Activated naive CD8-positive, alpha-beta T cell treated with anti-CD3 and anti-CD28 coated beads, Interleukin-2, amount 50 U/mL, for 24 hours (primary cell): ENCODE data around the gene CDC25A.
A peak's percentile ranks its signal among the peaks of the same experiment; 100 is the strongest.
"Not testable (repeated sequence)": the region's sequence is repeated elsewhere in the genome, so short reads cannot be mapped to it uniquely, and the experiment has no call there.

Experiments used
- ATAC-seq: fragments of 150-1000 bp; cut with Tn5 transposase; one replicate; pipeline ENCODE4 v1.10.0; 2021
- DNase-seq: peaks from one replicate; pipeline ENCODE4 v3.0.0; 2021
- H3K27ac Mint-ChIP-seq: one replicate; pipeline ENCODE4 v1.8.0; 2021; ENCODE audit warnings: mild to moderate bottlenecking, mixed read lengths
- H3K27me3 Mint-ChIP-seq: one replicate; pipeline ENCODE4 v1.8.0; 2021; ENCODE audit warnings: mixed read lengths
- H3K36me3 Mint-ChIP-seq: one replicate; pipeline ENCODE4 v1.8.0; 2021; ENCODE audit warnings: low read depth, mixed read lengths
- H3K4me1 Mint-ChIP-seq: one replicate; pipeline ENCODE4 v1.8.0; 2021; ENCODE audit warnings: mixed read lengths
- H3K4me3 Mint-ChIP-seq: one replicate; pipeline ENCODE4 v1.8.0; 2021; ENCODE audit warnings: mild to moderate bottlenecking, moderate library complexity, mixed read lengths
- H3K9me3 Mint-ChIP-seq: one replicate; pipeline ENCODE4 v1.8.0; 2021; ENCODE audit warnings: mixed read lengths

Gene CDC25A

GRCh38 chr3:48118928-48119327 is 69.3 kb downstream of the CDC25A start:
- H3K4me1 Mint-ChIP-seq, result no peaks in the 10 kb centered on the region
- no peaks in the 10 kb centered on the region for H3K27me3 Mint-ChIP-seq
- H3K36me3 Mint-ChIP-seq, result no peaks in the 10 kb centered on the region
- H3K27ac Mint-ChIP-seq, result no peak overlapping the region
- DNase-seq (no peak), ATAC-seq (no peak)
- no peaks in the 10 kb centered on the region for H3K9me3 Mint-ChIP-seq
- H3K4me3 Mint-ChIP-seq, result no peak overlapping the region

- Mint-ChIP-seq H3K4me3 (no peak overlapping the region), H3K27me3 (no peaks in the 10 kb centered on the region), H3K4me1 (no peaks in the 10 kb centered on the region), H3K9me3 (no peaks in the 10 kb centered on the region), H3K36me3 (no peaks in the 10 kb centered on the region), H3K27ac (no peak overlapping the region)
- DNase-seq, result no peak
- no peak for ATAC-seq
Observed at GRCh38 chr3:48118322-48118721, 69.9 kb downstream of the CDC25A start.

DNA sequence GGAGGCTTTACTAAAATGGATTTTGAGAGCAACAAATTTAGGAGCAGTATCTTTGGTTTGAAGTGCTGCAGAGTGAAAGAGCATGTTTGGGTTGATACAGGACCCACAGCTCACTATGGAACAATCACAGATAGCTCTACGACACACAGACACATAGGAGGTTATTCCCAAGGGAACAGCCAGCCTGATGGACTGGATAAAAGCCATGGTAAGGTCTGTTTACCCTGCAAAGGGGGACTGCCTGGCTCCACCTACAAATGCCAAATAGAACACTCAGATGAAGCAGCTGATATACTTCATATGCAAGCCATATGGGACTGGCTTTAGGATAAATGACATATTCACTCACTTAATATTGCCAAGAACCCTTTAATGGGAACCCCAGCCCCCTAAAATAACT is 75.4 kb downstream of the CDC25A start:
- H3K4me3 Mint-ChIP-seq, result no peak overlapping the region
- H3K9me3 Mint-ChIP-seq, result no peaks in the 10 kb centered on the region
- ATAC-seq, result no peak
- no peak for DNase-seq
- H3K27me3 Mint-ChIP-seq, result no peaks in the 10 kb centered on the region
- H3K36me3 Mint-ChIP-seq, result no peaks in the 10 kb centered on the region
- peak overlapping the region; percentile 33 for H3K27ac Mint-ChIP-seq
- H3K4me1 Mint-ChIP-seq, result peaks cover 18% of the 10 kb centered on the region

DNA sequence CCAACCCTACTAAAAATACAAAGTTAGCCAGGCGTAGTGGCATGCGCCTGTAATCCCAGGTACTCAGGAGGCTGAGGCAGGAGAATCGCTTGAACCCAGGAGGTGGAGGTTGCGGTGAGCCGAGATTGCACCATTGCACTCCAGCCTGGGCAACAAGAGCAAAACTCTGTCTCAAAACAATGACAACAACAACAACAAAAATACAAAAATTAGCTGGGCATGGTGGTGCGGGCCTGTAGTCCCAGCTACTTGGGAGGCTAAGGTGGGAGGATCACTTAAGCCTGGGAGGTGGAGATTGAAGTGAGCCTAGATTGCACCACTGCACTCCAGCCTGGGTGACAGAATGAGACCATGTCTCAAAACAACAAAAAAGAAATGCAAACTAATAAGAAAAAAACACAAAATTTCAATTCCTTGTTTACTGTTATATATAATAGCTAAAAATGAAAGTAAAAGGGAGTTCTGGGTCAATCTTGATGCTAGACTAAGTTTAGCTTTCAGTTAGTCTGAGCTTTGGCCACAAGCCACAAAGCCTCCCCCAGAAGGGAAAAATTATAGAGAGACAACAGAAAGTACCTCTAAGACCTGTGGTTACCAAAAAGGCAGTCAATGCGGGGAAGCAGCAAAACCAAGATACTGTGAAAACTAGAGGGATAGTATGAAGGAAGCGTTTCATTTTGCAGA is 76.0 kb downstream of the CDC25A start:
- H3K27me3 Mint-ChIP-seq, H3K36me3 Mint-ChIP-seq, H3K9me3 Mint-ChIP-seq, H3K4me3 Mint-ChIP-seq: not testable (repeated sequence)
- Mint-ChIP-seq H3K4me1 (peaks cover 18% of the 10 kb centered on the region), H3K27ac (peak overlapping the region; percentile 33)
- DNase-seq, result peak; percentile 46
- peak; percentile 99 for ATAC-seq

DNA sequence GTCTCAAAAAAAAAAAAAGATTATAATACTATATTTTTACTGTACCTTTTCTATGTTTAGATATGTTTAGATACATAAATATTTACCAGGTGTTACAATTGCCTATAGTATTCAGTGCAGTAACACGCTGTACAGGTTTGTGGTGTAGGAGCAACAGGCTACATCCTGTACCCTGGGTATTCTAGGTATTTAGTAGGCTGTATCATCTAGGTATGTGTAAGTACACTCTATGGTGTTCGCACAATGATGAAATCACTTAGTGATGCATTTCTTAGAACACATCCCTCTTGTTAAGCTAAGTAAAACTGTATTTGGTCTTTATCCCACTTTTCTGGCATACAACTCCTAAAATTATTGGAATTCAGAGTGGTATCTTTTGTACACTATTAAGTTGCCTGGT is 77.8 kb downstream of the CDC25A start:
- H3K27me3 Mint-ChIP-seq, result no peaks in the 10 kb centered on the region
- H3K27ac Mint-ChIP-seq, result no peak overlapping the region
- no peak for ATAC-seq

GRCh38 chr3:48107227-48107626 is 81.0 kb downstream of the CDC25A start:
- H3K4me1 Mint-ChIP-seq, result peaks cover 8% of the 10 kb centered on the region
- ATAC-seq (no peak), DNase-seq (no peak)
- H3K4me3 Mint-ChIP-seq, result no peak overlapping the region
- H3K36me3 Mint-ChIP-seq, result no peaks in the 10 kb centered on the region
- H3K27ac Mint-ChIP-seq, result no peak overlapping the region
- peaks cover 1% of the 10 kb centered on the region for H3K27me3 Mint-ChIP-seq
- H3K9me3 Mint-ChIP-seq, result no peaks in the 10 kb centered on the region

More for the DNA sequence above, 77.8 kb downstream of the CDC25A start:
- peaks cover 18% of the 10 kb centered on the region for H3K4me1 Mint-ChIP-seq
- no peaks in the 10 kb centered on the region for H3K9me3 Mint-ChIP-seq
- no peaks in the 10 kb centered on the region for H3K36me3 Mint-ChIP-seq
- DNase-seq, result no peak
- H3K4me3 Mint-ChIP-seq, result no peak overlapping the region
